Fibroblast of skin of right quadriceps (primary cell): ENCODE data around the gene BSN.
"Not testable (repeated sequence)": the region's sequence is repeated elsewhere in the genome, so short reads cannot be mapped to it uniquely, and the experiment has no call there.

ENCODE experiments used
- DNase-seq: peaks from one replicate; pipeline ENCODE4 v3.0.0-alpha.2; 2013

The BSN gene

GRCh38 chr3:49680493-49681231 is 126.4 kb downstream of the BSN start:
- no peak for DNase-seq

- no peak for DNase-seq
Observed at GRCh38 chr3:49681232-49681522, 126.9 kb downstream of the BSN start.

GRCh38 chr3:49681543-49681942 is 127.3 kb downstream of the BSN start:
- no peak for DNase-seq

GRCh38 chr3:49683162-49683561 is 128.9 kb downstream of the BSN start:
- DNase-seq = no peak

GRCh38 chr3:49684453-49684852 is 130.2 kb downstream of the BSN start:
- DNase-seq = not testable (repeated sequence)

GRCh38 chr3:49685103-49685502 is 130.8 kb downstream of the BSN start:
- not testable (repeated sequence) for DNase-seq

- not testable (repeated sequence) for DNase-seq
Observed at GRCh38 chr3:49685846-49686245, 131.6 kb downstream of the BSN start.

- DNase-seq = not testable (repeated sequence)
Observed at GRCh38 chr3:49686346-49686745, 132.1 kb downstream of the BSN start.

- peak; percentile 35 for DNase-seq
Observed at GRCh38 chr3:49686769-49687423, 132.6 kb downstream of the BSN start.

- DNase-seq = not testable (repeated sequence)
Observed at GRCh38 chr3:49687424-49687795, 133.1 kb downstream of the BSN start.

GRCh38 chr3:49688338-49689045 is 134.2 kb downstream of the BSN start:
- not testable (repeated sequence) for DNase-seq

- DNase-seq = peak; percentile 91
Observed at GRCh38 chr3:49689046-49689907, 135.0 kb downstream of the BSN start, which contains the start of the genes MST1 and RNF123. Gene MST1, minus strand, starts transcription at chr3:49689474. Its CDS starts 783 bp downstream, at chr3:49688691. Gene RNF123, plus strand, starts transcription at chr3:49689557. Its CDS starts 1,609 bp downstream, at chr3:49691166.

GRCh38 chr3:49689908-49690624 is 135.8 kb downstream of the BSN start:
- DNase-seq = not testable (repeated sequence)

GRCh38 chr3:49690856-49691255 is 136.6 kb downstream of the BSN start:
- not testable (repeated sequence) for DNase-seq

GRCh38 chr3:49691481-49691880 is 137.2 kb downstream of the BSN start:
- DNase-seq = not testable (repeated sequence)

GRCh38 chr3:49694409-49695070 is 140.3 kb downstream of the BSN start:
- DNase-seq = not testable (repeated sequence)

GRCh38 chr3:49695350-49696015 is 141.2 kb downstream of the BSN start:
- DNase-seq = not testable (repeated sequence)

GRCh38 chr3:49699281-49699979 is 145.2 kb downstream of the BSN start:
- no peak for DNase-seq

- no peak for DNase-seq
Observed at GRCh38 chr3:49700014-49700413, 145.7 kb downstream of the BSN start.

- no peak for DNase-seq
Observed at GRCh38 chr3:49700453-49701128, 146.3 kb downstream of the BSN start.
